Measurements from ENCODE around the gene CEP112.
A peak's percentile ranks its signal among the peaks of the same experiment; 100 is the strongest.

The CEP112 gene

DNA sequence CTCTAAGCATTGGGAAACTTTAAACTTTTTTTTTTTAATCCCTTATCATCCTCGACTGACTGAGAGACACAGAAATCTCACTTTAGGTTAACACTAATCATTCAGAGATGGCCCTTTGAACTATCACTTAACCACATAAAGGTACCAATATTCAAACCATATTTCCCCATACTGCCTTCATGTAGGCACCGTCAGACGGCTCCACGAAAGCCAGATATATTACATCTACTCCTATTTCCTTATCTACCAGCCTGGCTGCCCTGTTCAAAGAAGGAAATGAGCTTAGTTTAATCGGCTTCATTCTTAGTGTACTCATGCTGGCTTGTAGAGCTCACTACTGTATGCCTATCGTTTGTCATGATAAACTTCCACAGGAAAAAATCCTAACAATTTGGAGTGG lies 270.9 kb downstream of the CEP112 start:
- peak; percentile 22 for DNase-seq

DNA sequence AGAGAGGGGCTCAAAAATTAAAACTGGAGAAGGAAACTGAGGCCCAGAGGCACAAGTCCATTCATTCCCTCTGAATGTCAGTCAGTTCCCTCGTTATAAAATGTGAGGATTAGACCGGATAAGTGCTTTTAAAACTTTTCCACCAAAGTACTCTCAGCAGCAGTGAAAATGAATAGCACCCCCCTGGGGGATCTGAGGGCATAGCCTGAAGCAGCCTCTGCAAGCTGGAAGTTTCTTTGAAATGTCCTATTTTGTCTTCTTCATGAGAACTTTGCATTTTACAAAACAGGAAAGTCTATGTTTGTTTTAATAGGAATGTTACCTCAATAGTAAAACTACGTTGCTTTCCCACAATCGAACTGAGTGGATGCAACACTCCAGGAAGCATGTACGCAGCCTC lies 273.0 kb downstream of the CEP112 start:
- DNase-seq = no peak

DNA sequence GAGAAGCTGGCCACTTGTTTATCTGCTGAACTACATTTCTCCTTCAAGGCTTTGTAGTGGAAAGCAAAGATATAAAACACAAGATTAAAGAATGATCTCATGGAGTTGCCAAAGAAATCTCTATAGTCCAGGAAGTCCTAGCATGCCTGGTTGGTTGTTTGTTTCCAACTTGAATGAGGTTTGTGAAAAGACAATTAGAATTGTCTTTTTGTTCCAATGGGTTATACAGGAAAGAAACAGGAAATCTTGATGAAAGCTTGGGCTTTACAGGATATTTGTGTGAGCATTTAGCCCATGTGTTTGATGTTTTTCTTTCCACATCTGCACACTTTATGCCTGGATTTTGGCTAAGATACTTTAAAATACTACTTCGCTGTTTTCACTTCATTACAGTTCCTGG lies 273.4 kb downstream of the CEP112 start:
- no peak for DNase-seq

DNA sequence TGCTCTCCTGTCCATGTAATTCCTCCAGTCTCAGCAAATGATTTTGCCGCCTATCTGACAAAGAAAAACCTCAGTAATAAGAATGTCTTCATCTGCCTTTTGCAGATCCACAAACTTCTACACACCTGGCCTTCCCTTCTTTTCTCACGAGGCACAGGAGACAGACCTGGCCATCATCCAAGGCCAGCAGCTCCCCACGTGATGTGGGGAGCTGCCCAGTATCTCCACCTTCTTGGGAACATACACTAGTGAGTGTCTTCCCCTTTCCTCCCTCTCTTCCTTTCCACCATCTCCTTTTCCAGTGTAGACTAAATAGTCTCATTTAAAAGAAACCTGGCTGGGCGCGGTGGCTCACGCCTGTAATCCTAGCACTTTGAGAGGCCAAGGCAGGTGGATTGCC lies 274.4 kb downstream of the CEP112 start:
- no peak for DNase-seq

DNA sequence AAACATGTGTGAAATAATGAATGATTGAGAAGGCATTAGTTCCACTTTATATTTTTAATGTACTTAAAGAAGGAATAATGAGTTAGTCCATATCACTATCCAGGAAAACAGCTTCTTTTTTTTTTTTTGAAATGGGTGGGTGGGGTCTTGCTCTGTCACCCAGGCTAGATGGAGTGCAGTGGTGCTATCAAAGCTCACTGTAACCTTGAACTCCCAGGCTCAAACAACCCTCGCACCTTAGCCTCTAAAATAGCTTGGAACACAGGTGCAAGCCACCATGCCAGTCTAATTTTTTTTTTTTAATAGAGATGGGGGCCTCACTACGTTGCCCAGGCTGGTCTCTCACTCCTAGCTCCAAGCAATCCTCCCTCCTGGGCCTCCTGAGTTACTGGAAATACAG lies 275.5 kb downstream of the CEP112 start:
- no peak for DNase-seq

DNA sequence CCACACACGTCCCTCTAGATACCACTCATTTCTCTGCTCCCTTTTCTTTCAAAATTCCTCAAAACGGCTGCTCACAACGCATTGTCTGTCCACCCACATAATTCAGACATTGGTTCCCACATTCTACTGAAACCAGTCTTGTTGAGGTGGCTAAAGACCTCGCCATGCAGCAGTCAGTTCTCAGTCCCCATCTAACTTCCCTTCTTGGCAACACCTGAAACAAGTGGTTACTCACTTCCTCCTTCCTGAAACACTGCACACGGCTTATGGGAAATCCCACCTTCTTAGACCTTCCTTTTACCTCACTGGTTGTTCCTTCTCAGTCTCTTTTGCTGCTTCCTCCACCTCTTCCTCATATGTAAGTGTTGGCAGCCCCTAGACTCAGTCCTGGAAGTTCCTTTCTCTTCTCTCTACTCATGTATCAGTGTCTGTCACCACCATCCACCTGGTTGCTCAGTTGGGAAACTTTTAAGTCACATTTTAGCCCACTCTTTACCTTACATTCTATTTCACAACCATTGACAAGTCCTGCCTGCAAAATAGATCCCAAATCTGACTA lies 277.1 kb downstream of the CEP112 start:
- no peak for DNase-seq

DNA sequence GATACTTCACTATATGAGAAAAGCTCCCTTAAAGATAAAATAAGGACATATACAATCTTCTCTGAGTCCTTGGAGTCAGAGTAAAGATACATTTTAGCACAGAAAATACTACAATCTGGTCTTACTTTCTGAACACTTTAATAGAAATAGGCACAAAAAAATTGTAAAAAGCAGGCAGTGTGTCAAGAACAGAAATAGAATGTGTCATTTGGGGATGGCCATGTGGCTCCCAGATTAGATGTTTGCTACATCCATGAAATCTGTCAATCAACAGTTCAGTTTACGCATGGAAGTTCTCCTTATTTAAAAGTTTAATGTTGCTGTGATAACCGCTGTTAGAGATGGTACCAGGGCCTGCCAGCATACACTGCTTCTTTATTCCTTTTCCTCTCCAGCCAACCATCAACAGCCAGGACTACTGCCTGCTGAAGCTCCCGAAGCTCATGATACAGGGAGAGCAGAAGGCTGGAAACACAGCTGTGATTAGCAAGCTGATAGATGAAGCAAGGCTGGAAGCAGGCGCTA lies 278.5 kb downstream of the CEP112 start:
- no peak for DNase-seq

DNA sequence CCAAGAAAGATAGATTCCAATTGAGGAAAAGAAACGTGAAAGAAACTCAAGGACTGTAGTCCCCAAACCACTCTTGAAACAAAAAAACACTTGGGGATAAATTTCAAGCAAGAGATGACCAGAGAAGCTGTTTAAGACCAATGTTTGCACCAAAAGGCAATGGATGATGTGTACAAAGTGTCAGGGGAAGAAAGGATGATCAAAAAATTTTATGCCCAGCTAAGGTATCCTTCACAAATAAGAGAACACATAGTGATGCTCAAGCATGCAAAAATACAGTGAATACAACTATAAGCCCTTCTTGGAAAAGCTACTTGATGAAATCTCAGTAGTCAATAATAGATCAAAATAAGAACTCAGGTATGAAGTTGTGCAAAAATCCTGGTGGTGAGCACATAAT lies 281.1 kb downstream of the CEP112 start:
- no peak for DNase-seq

DNA sequence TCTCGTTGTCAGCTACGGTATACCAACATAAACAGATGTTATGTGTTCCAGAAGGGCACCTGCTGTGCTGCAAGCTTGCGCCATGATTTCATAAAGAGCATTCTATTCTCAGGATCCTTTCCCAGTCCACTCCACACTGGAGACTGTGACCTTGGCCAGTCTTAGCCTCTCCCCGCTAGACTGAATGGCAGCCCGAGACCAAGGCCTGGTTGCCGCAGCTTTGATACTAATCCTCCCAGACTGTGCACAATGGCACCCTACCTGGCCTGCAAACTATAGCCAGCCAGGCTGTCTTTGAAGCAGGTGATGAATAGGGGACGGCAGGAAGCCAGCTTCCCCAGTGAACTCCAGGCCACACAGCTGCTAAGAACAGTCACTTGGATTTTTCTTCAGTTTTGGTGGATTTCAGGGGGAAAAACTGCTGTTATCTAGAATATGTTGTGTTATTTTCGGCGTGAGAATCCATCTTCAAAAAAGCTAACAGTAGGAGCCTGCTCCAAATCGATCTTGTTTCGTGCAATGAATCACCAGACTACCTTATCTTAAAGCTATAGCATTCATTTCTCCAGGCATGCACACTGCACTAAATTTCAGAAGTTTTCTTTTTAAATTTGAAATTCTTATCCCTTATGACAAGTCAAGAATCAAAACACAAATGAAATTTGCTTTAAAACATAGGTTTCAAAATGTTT lies 289.0 kb downstream of the CEP112 start:
- no peak for DNase-seq

DNA sequence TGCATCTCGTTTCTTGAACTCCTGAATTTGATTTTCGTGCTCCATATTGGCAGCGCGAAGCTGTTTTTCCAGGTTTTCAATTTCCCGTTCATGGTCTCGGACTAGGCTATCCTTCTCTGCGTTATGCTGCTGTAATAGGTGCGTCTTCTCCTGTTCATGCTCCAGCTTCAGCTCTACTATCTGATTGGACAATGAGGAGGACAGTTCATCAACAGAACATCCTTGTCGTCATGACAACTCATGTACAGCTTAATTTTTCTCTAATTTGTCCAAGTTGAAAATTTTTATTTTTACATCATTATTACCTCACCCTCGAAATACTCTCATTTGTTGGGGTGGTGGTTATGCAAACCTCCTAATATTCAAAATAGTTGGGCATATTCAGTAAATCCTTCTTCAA lies 289.8 kb downstream of the CEP112 start:
- DNase-seq = no peak

DNA sequence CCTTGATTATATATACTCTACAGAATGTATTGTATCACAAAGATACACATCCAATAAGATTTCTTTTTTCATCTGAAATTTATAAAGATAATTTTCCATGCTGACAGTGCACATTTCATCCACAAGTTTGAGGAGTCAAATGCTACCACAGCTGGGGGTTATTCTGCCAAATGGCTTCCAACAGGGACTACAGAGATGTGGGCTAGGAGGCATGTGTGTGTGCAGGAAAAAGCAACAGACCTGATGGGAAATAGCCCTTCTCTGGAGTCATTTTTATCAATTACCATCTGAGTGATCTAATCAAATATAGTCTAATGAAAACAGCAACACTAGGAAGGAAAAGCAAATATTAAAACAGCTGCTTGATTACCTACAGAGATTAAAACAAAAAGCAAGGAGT lies 290.5 kb downstream of the CEP112 start:
- no peak for DNase-seq

DNA sequence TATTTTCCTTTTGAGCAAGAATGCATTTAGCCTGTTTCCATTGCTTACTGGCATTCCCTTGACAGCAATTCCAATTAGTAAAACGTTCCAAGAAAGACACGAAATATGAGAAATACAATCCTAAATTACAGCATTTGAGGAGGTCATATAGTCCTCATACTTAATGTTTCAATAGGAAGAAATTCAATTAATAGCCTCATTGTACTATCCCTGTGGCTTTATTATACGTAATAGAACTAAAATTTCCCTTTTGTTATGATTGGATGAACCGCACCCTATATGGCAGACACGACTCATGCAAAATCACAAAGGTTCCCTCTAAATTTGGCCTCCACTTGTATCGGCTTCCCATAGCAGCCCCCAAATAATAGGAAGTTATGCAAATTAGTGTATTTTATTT lies 291.7 kb downstream of the CEP112 start:
- no peak for DNase-seq

DNA sequence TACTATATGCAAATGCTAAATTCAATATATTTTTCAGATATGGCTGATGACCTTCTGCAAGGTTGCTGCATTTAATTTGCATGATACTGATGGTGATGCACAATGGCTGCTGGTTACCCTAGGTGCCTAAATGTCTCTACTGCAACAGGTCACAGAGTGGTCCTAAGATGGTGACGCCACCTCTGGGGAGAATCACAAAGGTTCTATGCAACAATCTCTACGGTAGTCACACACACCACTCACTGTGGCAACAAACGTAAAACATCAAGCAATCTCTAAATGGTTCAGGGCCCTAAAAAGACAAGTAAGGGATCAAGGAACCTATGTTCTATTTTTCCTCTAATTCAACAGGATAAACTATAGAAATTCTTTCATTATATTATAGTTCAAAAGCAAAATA lies 293.3 kb downstream of the CEP112 start:
- no peak for DNase-seq

DNA sequence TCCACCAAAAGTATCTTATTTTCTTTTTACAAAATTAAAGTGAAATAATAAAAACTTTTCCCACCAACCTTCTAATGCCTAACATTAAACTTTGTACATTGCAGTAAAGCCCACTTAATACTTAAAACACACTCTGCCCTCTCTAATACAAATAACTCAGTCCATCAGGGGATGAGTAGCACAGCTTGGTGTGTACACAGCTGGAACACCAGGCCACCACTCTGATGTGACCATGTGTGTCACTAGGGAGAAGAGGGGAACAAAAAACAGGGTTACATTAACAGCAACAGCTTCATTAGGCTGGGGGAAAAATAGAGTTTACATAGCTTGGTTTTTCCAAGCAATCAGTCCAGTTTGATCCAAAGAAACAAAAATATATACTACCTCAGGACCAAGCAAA lies 295.0 kb downstream of the CEP112 start:
- DNase-seq = peak; percentile 42

DNA sequence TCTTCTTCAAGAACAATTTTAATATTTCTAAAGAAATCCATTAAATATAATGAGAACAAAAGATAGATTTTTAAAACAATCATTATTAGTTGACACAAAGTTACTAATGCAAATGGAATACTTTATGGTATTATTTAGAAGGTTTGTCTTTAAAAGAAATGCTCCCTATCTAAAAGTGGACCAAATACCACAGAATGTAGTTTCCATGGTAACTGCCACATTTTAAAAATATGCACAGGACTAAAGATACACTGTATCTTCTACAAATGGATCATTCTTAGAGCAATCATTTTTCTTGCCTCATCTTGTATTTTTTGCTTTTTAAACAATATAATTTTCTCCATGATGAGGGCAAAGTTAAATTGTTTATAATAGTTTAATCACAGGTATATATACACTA lies 296.0 kb downstream of the CEP112 start:
- no peak for DNase-seq

DNA sequence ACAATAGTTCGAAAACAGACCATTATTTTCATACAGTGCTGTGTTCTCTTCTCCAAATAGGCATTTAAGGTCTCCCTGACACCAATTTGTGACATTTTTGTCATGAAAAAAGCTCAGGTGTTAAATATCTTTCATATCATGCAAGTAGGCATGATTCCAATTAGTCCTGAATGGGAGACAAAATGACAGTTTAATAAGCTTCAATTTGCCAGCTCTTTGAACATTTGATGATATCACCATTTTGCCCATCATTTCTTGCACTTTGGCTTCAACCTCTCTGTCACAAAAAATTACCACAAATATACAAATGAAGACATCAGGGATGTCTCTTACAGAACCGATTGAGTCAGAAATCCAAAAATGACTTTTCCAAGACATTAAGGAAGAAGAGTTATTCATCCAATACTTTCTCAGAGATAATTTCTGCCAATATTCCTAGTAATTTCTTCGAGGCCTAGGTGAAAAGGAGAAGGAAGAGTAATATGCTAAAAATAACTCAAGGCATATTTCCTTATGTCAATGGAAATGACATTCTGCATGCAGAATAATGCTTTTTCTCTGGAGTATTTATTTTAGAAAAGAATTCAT lies 298.1 kb downstream of the CEP112 start:
- DNase-seq = no peak

DNA sequence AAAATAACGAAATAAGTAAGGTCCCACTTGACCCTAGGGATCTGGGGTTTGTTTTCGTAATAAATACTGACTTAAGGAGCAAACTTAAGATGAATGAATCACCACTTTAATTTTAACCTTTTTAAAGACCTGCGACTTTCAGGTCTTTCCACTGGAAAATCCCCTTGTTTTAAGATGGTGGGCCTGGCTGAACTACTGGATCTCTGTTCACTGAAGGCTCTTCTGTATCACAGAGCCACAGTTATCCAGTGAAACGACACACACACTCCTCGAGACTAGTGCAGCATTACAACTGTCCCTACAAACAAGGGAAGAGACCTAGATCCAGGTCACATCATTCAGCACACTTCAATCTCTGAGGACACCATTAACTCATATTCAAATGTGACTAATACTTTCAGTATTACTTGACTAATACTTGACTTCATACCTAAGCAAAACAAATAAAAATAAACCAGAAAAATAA lies 299.0 kb downstream of the CEP112 start:
- DNase-seq = no peak

DNA sequence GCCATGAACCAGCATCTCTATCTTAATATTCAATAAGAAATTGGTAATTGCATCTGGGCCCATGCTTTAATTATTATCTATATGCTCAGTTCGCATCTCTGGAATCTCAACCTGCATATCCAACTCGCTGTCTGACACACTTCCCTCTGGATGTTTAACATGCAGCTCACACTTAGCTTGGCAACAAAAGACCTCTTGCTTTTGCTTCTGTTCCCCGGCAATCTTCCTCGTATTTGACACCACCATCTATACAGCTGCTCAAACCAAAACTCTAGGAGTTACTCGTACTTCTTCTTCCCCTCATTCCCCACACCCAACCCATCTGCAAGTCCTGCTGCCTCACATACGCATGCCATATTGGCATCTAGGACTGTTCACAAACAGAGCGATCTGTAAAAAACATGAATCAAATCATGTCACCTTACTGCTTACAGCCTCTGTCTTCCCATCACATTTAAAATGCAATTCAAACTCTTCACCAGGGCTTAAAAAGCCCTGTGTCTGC lies 300.6 kb downstream of the CEP112 start:
- DNase-seq = no peak

DNA sequence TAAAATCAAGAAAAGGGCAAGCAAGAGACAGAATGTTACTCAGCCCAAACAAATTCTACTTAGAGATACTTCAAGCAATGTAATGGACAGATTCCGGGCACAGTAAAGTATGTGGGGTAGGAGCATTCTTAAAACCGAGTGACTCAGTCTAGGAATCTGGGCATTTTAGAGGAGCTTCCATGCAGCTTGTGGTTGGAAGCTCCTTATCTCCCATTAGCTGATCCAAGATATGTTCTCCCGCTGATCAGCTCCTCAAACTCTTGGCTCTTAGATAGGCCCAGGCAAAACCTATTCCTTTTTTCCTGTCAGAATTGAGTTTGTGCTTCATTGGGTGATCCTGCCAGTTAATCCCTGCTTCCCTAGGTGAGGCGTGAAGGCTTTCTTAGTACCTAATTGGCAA lies 303.3 kb downstream of the CEP112 start:
- DNase-seq = no peak

DNA sequence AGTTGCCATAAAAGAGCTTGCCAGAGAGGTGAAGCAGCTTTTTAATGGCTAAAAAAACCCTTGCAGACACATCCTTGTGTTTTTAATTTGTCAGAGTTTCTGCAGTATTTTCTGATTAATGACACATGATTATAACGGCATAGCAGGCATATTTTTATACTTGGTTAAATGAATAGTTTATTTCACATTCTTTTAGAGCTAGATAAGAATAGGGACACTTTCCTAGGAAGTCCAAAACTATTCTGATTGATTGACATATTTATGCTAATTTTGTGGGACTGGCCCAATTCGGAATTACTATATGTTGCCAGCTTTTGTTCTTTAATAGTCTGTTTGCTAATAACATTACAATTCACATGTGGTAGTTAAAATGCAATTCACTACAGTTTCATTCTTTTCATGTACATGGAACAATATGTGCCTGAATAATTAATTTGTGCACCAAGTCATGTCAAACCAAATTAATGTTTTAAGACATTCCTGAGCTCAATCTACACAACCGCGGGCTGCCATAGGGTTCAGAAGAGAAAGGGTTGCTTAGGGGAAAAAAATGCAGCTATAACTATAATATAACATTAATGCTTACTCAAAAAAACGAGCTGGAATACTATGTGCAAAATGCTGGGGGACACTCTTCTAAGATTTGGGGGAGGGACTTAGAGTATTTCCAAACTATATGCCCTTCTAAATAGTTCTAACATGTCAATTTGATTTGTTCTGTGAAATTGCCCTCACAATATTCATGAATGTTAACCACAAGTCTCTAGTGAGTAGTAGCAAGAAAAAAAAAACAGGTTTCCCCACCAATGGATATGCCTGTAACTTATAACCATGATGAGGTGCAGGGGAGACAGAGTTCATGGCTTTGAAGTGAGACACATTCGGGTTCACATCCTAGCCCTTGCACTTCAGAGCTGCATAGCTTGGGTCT lies 305.4 kb downstream of the CEP112 start:
- DNase-seq = no peak

DNA sequence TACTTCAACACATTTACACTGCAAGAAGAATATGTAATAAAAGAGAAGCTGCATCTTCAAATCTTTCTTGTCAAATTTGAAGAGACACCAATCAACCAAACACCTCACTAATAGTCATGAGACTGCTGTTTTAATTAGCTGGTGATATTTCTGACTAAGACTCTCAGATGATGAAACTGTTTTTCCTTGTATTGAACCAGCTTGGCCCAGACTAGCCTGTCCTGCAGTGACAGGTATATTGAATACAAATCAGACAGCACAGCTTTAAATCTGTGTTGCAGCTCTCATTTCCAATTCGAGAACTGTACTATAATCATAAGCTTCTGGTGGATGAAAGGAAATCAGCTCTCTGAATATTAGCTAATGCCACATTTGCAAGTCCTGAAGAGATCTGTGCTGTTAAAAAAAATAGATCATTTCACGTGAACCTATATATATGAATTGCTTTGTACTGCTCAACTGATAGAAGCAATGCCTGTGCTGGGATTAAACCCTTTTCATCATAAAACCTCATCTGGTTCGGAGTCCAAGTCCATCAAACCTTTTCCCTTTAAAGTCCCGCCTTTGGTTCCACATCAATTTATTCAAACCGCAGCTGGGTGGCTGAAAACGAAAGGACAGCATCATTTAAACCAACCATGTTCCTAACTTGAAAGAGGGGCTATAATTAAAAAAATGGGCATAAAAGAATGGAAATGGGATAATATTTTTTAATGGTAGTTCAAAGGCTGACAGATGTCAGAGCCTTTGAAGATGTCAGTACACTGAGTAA lies 306.2 kb downstream of the CEP112 start:
- no peak for DNase-seq

DNA sequence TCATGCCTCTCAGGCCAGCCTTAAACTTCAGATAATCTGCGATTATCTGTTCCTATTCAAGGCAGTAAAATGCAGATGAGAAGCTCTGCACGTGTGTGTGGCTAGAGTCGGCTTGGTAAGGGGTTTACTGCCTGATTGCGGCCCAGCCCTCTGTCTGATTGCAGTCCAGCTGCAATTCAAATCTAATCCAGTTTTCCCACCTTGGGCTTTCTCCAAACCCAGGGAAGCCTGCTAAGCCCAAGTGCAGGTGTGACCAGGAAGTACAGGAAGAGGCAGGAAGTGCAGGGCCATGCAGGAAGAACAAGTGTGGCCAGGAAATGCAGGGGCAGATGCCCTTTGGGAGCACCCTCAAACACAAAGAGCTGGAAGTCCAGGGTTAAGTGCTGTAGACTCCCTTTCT lies 314.9 kb downstream of the CEP112 start:
- DNase-seq = no peak
